ENCODE results near the gene TCF20. TPM values are rescaled to one million over a fixed set of nuclear protein-coding genes. Genes with fewer than 3 reads are reported as not detected.

The TCF20 gene
- total RNA-seq, 4 donors from 2014 or later = 24.9 to 48.2 (median 38.4) TPM

DNA sequence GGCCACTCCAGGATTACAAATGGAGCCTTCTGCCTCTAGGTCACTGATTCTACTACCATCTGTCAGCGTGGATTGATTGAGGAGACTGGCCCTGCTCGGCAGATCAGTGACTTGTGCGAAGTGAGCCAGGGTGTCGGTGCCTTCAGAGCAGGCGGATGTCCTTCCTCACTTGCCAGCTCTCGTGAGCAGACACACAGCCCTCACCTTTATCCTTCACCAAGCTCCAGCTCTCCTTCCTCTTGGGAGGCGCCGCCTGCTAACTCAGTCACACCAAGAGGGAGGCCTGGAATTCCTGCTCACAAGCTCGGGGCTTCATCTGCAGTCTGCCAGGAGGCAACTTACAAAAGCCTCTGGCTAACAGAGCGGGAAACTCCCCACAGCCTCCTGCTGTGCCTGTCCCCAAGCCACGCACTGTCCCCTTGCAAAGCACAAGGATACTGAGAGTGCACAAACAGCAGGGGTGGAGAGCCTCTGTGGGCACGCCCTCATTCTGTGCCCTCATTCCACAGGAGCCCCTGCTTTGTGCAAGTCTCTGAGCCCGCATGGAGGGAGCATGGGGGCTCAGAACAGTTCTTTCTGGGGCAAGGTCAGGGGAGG is 3.5 kb upstream of the TCF20 start:
- Histone ChIP-seq H3K4me1 (peaks cover 8 to 13% (median 10%) of the 10 kb centered on the region in 4 donors), H3K27me3 (no peaks in the 10 kb centered on the region), H3K4me3 (no peak overlapping the region), H3K27ac (replicated peaks in 1 of 4) (no peak overlapping the region), H3K36me3 (no peaks in the 10 kb centered on the region), H3K9me3 (no peaks in the 10 kb centered on the region)
- no peak for DNase-seq (ENCODE audit: extremely low spot score)
- intact Hi-C loops (cut with DNase I) = loop anchor here (5.0 kb wide), 2 partner anchors 93 to 168 kb away; no protein-coding TSS in a partner anchor
- 82% methylated on average over 13 of the region's 13 CpGs for WGBS
- TF ChIP-seq POLR2AphosphoS5 (IDR thresholded peaks at IDR 0.05) = no peak

DNA sequence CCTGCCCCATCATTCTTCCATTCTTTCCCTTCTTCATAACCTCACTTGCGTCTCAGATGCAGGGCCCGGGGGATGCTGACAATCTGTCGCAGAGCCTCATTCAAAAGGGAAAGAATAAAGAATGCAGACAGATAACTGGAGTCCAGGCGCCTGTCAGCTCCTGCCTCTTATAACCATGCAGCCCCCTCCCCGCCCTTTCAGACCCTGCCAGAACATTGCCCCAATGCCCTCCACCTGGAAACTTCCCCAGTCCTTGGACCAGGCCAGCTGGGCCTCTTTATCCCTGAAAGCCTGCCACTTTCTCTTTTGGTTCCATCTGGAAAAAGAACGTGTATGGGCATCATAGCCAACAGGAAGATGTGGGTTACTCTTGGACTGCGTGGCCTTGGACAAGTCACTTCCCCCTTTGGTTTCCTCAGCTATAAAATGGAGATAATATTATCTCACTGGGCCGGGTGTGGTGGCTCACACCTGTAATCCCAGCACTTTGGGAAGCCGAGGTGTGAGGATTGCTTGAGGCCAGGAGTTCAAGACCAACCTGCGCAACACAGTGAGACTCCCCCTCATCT is 2.1 kb upstream of the TCF20 start:
- no peak overlapping the region for H3K27ac ChIP-seq (replicated peaks in 1 of 4)
- no peak for DNase-seq (ENCODE audit: extremely low spot score)
- intact Hi-C loops (cut with DNase I) = loop anchor here (5.0 kb wide), 2 partner anchors 95 to 170 kb away; no protein-coding TSS in a partner anchor
- TF ChIP-seq EP300 (IDR thresholded peaks at IDR 0.05) (no peak), POLR2A (IDR thresholded peaks at IDR 0.05; ENCODE audit: low read depth) (no peak), CTCF (IDR thresholded peaks at IDR 0.05) (no peak)
- no peak overlapping the region for H3K4me3 ChIP-seq
- H3K27me3 ChIP-seq = no peaks in the 10 kb centered on the region
- H3K36me3 ChIP-seq = no peaks in the 10 kb centered on the region
- no peaks in the 10 kb centered on the region for H3K9me3 ChIP-seq
- 91% methylated on average over 10 of the region's 10 CpGs for WGBS
- peaks cover 12 to 27% (median 21%) of the 10 kb centered on the region in 4 donors for H3K4me1 ChIP-seq

GRCh38 chr22:42271906-42272305 is 1.5 kb upstream of the TCF20 start:
- 63% methylated on average over 2 of the region's 2 CpGs for WGBS
- Histone ChIP-seq H3K36me3 (no peaks in the 10 kb centered on the region), H3K27ac (replicated peaks in 1 of 4) (no peak overlapping the region), H3K4me1 (peaks cover 12 to 30% (median 23%) of the 10 kb centered on the region in 4 donors), H3K27me3 (no peaks in the 10 kb centered on the region), H3K4me3 (no peak overlapping the region), H3K9me3 (no peaks in the 10 kb centered on the region)
- intact Hi-C loops (cut with DNase I) = loop anchor here (5.0 kb wide), 2 partner anchors 95 to 170 kb away; no protein-coding TSS in a partner anchor
- TF ChIP-seq CTCF (IDR thresholded peaks at IDR 0.05) (no peak), POLR2A (IDR thresholded peaks at IDR 0.05; ENCODE audit: low read depth) (no peak), EP300 (IDR thresholded peaks at IDR 0.05) (no peak), POLR2AphosphoS5 (IDR thresholded peaks at IDR 0.05) (no peak)
- no peak for DNase-seq (ENCODE audit: extremely low spot score)

DNA sequence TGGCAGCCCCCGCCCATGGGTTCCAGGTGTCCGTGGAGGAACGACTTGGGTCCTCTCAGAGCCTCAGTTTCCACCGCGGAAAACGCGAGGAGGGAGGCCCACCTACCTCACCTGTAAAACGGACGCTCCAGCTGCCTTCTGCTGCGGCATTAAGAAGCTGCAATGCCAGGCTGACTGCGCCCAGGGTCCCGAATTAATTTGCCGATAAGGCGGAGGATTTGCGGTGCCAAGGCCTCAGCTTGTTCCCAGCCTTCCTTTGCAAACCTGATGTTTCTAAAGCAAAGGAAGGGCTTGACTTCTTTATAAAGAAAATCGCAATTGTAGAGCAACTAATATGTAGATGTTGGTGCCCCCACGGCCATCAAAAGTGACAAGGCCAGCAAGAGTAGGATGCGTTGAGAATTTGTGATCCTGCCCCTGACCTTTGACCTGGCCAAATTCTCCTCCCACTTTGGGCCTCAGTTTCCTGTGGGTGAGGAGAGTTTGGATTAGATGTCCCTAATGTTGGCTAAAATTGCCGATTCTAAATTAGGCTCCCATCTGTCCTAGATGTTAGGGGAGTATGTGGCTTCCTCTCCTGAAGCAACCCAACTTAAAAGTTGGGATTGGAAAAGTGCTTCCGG is 849 bp upstream of the TCF20 start:
- H3K9me3 ChIP-seq = no peaks in the 10 kb centered on the region
- no peak for TF ChIP-seq EP300 (IDR thresholded peaks at IDR 0.05)
- no peak for TF ChIP-seq POLR2A (IDR thresholded peaks at IDR 0.05; ENCODE audit: low read depth)
- TF ChIP-seq CTCF (IDR thresholded peaks at IDR 0.05) = no peak
- H3K4me3 ChIP-seq = peak overlapping the region; percentile 93 to 100 (median 98)
- no peaks in the 10 kb centered on the region for H3K36me3 ChIP-seq
- H3K27me3 ChIP-seq = no peaks in the 10 kb centered on the region
- H3K4me1 ChIP-seq = peaks cover 12 to 30% (median 24%) of the 10 kb centered on the region in 4 donors
- intact Hi-C loops (cut with DNase I) = loop anchor here (5.0 kb wide), 2 partner anchors 96 to 171 kb away; no protein-coding TSS in a partner anchor
- peak overlapping the region; percentile 82 to 93 (median 88) for H3K27ac ChIP-seq (replicated peaks in 1 of 4)
- 83% methylated on average over 20 of the region's 20 CpGs for WGBS
- no peak for DNase-seq (ENCODE audit: extremely low spot score)

GRCh38 chr22:42270176-42270509 is 310 bp downstream of the TCF20 start:
- TF ChIP-seq POLR2A (IDR thresholded peaks at IDR 0.05; ENCODE audit: low read depth) = no peak
- no peak for TF ChIP-seq POLR2AphosphoS5 (IDR thresholded peaks at IDR 0.05)
- no peak for TF ChIP-seq EP300 (IDR thresholded peaks at IDR 0.05)
- no peak for TF ChIP-seq CTCF (IDR thresholded peaks at IDR 0.05)
- peaks cover 12 to 30% (median 24%) of the 10 kb centered on the region in 4 donors for H3K4me1 ChIP-seq
- H3K27me3 ChIP-seq = no peaks in the 10 kb centered on the region
- no peaks in the 10 kb centered on the region for H3K36me3 ChIP-seq
- H3K27ac ChIP-seq (replicated peaks in 1 of 4) = peak overlapping the region; percentile 82 to 93 (median 88)
- no peaks in the 10 kb centered on the region for H3K9me3 ChIP-seq
- intact Hi-C loops (cut with DNase I) = loop anchor here (5.0 kb wide), 2 partner anchors 97 to 172 kb away; no protein-coding TSS in a partner anchor
- no peak for DNase-seq (ENCODE audit: extremely low spot score)
- WGBS = no CpG with 5 or more reads among the region's 37 CpGs
- H3K4me3 ChIP-seq = peak overlapping the region; percentile 93 to 100 (median 98)

Measured in esophagus muscularis mucosa (tissue), 4 donors.